NCI-H1105 treated with DMSO at 0.1 percent for 48 hours (cell line): ENCODE results near the gene FKRP.

Experiments used
- DNase-seq: peaks from one replicate; lab custom pipeline; 2025; lab: John Stamatoyannopoulos, UW

The FKRP gene

GRCh38 chr19:46732172-46732938 lies 13.5 kb upstream of the FKRP start:
- DNase-seq, result no peak

- no peak for DNase-seq
Measured at GRCh38 chr19:46732966-46733689, 12.7 kb upstream of the FKRP start.

GRCh38 chr19:46733690-46734292 lies 12.1 kb upstream of the FKRP start:
- no peak for DNase-seq

GRCh38 chr19:46736531-46737297 lies 9.1 kb upstream of the FKRP start:
- no peak for DNase-seq

GRCh38 chr19:46737298-46737654 lies 8.6 kb upstream of the FKRP start:
- no peak for DNase-seq

- DNase-seq, result no peak
Measured at GRCh38 chr19:46737761-46738171, 8.1 kb upstream of the FKRP start.

- no peak for DNase-seq
Measured at GRCh38 chr19:46739290-46739771, 6.5 kb upstream of the FKRP start.

- no peak for DNase-seq
Measured at GRCh38 chr19:46741447-46741846, 4.4 kb upstream of the FKRP start.

- no peak for DNase-seq
Measured at GRCh38 chr19:46742926-46743480, 2.9 kb upstream of the FKRP start.

GRCh38 chr19:46744005-46744691 lies 1.7 kb upstream of the FKRP start:
- DNase-seq, result no peak

- DNase-seq, result no peak
Measured at GRCh38 chr19:46745030-46745429, 827 bp upstream of the FKRP start.

- peak; percentile 77 for DNase-seq
Measured at GRCh38 chr19:46746281-46747057, 612 bp downstream of the FKRP start, which contains the start of gene STRN4. TSS of gene STRN4 (minus strand) at chr19:46746450. CDS start at chr19:46746430, 20 bp downstream.

- no peak for DNase-seq
Measured at GRCh38 chr19:46748325-46749109, 2.7 kb downstream of the FKRP start.

- DNase-seq, result peak; percentile 84
Measured at GRCh38 chr19:46753420-46754155, 7.7 kb downstream of the FKRP start.

- no peak for DNase-seq
Measured at GRCh38 chr19:46755077-46755852, 9.4 kb downstream of the FKRP start.

- no peak for DNase-seq
Measured at GRCh38 chr19:46755853-46756543, 10.1 kb downstream of the FKRP start.

GRCh38 chr19:46756544-46756888 lies 10.7 kb downstream of the FKRP start:
- DNase-seq, result no peak

GRCh38 chr19:46759206-46759605 lies 13.3 kb downstream of the FKRP start:
- DNase-seq, result no peak
